Fibroblast of lung (primary cell): ENCODE data around the gene GPR4. TPM values are rescaled to one million over a fixed set of nuclear protein-coding genes. Genes with fewer than 3 reads are reported as not detected.

Experiments used
- DNase-seq, 2 donors: peaks; one replicate each; pipeline versions ENCODE4 v3.0.0 to v3.0.0-alpha.2; 2010; ENCODE audit warnings: low read depth in 2 of 2
- H2AFZ ChIP-seq: 2 replicates; pipeline ENCODE4 v1.5.1; 2012; ENCODE audit warnings: low read length, control low read depth, inconsistent platforms
- H3K27ac ChIP-seq: 2 replicates; pipeline ENCODE4 v1.5.1; 2011; ENCODE audit warnings: low read length, control low read depth; ENCODE audit not compliant: insufficient read depth
- H3K27me3 ChIP-seq: 2 replicates; pipeline ENCODE4 v1.5.1; 2011; ENCODE audit warnings: mild to moderate bottlenecking, low read length; ENCODE audit not compliant: control insufficient read depth, insufficient read depth
- H3K36me3 ChIP-seq: 2 replicates; pipeline ENCODE4 v1.5.1; 2011; ENCODE audit warnings: low read length; ENCODE audit not compliant: control insufficient read depth, insufficient read depth
- H3K4me1 ChIP-seq: 2 replicates; pipeline ENCODE4 v1.5.1; 2011; ENCODE audit warnings: low read length; ENCODE audit not compliant: control insufficient read depth, insufficient read depth; ENCODE audit errors: extremely low read depth
- H3K4me2 ChIP-seq: 2 replicates; pipeline ENCODE4 v1.5.1; 2011; ENCODE audit warnings: low read length, control low read depth; ENCODE audit not compliant: insufficient read depth; ENCODE audit errors: extremely low read depth
- H3K4me3 ChIP-seq, 4 experiments: fragments of 200-600 bp in 1 of 4; sonication (generic) in 1 of 4; replicated peaks in 1 of 4; 2 replicates each; pipeline ENCODE4 v1.5.1; 2011 to 2016; ENCODE audit warnings: low read length in 4 of 4, low read depth in 3 of 4, mild to moderate bottlenecking in 3 of 4, control low read depth in 2 of 4, inconsistent platforms in 1 of 4, mixed read lengths in 1 of 4; ENCODE audit not compliant: insufficient read depth in 1 of 4; ENCODE audit errors: control extremely low read depth in 1 of 4
- H3K79me2 ChIP-seq: 2 replicates; pipeline ENCODE4 v1.5.1; 2012; ENCODE audit warnings: mild to moderate bottlenecking, low read length, inconsistent platforms; ENCODE audit not compliant: control insufficient read depth, insufficient read depth
- H3K9ac ChIP-seq: 2 replicates; pipeline ENCODE4 v1.5.1; 2011; ENCODE audit warnings: mild to moderate bottlenecking, low read length, control low read depth; ENCODE audit not compliant: insufficient read depth
- H3K9me3 ChIP-seq: 2 replicates; pipeline ENCODE4 v1.5.1; 2012; ENCODE audit warnings: low read depth, low read length; ENCODE audit not compliant: control insufficient read depth, insufficient read depth
- H4K20me1 ChIP-seq: 2 replicates; pipeline ENCODE4 v1.5.1; 2011; ENCODE audit warnings: low read length; ENCODE audit not compliant: control insufficient read depth, insufficient read depth; ENCODE audit errors: extremely low read depth
- CTCF ChIP-seq, 2 donors: IDR thresholded peaks in 1 of 2; conservative IDR thresholded peaks in 1 of 2; 1 replicate in 1 of 2; 2 replicates in 1 of 2; pipeline ENCODE4 v1.5.1; 2011 to 2012; ENCODE audit warnings: low read length in 2 of 2, control low read depth in 1 of 2, inconsistent platforms in 1 of 2, low read depth in 1 of 2, mild to moderate bottlenecking in 1 of 2
- EZH2 ChIP-seq: IDR thresholded peaks from 2 replicates; pipeline ENCODE4 v1.5.1; 2012; ENCODE audit warnings: low read length, control low read depth, mild to moderate bottlenecking; ENCODE audit errors: missing control alignments
- polyA plus RNA-seq, 2 donors: library from polyadenylated mRNA; depleted of rRNA in 1 of 2; stranded (reverse) in 1 of 2; unstranded in 1 of 2; fragments of >200 nt; gene quantifications; 2 replicates each; pipeline ENCODE4 v1.2.1, GENCODE V29; 2011 to 2012; ENCODE audit warnings: missing spikeins in 1 of 2
- total RNA-seq: library from RNA; depleted of rRNA; stranded (reverse); fragments of >200 nt; gene quantifications from 2 replicates; pipeline ENCODE4 v1.2.1, GENCODE V29; 2014

Gene GPR4
- total and polyA plus RNA-seq, 2 donors (not counting 1 experiment from before 2014, with no cell fraction given), result 0.58 TPM; not detected in 1

DNA sequence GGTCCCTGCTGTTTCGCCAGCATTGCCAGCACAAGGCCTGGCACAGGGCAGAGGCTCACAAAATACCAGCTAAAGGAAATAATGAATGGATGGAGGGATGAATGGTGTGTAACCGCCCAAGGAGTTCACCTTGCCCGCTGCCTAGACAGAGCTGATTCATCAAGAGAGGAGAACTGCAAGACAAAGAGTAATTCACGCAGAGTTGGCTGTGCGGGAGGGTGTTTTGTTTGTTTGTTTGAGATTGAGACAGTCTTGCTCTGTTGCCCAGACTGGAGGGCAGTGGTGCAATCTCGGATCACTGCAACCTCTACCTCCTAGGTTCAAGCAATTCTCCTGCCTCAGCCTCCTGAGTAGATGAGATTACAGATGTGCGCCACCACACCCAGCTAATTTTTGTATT is 20.4 kb downstream of the GPR4 start:
- Histone ChIP-seq H3K9me3 (no peaks in the 10 kb centered on the region), H3K4me1 (peaks cover 11% of the 10 kb centered on the region), H3K27ac (no peak overlapping the region), H3K9ac (no peak overlapping the region), H3K36me3 (no peaks in the 10 kb centered on the region), H4K20me1 (no peaks in the 10 kb centered on the region), H3K27me3 (no peaks in the 10 kb centered on the region), H3K4me3 (no peak overlapping the region), H3K4me2 (no peak overlapping the region), H2AFZ (no peak overlapping the region), H3K79me2 (peaks cover 9% of the 10 kb centered on the region)
- TF ChIP-seq EZH2 (no peak), CTCF (conservative IDR thresholded peaks at IDR 0.05 in 1 of 2, IDR thresholded peaks at IDR 0.05 in 1 of 2; ENCODE audit: low read depth in 1 of 2, low read length in 2 of 2) (no peak)
- peak in 1 of 2 donors; percentile 27 for DNase-seq

DNA sequence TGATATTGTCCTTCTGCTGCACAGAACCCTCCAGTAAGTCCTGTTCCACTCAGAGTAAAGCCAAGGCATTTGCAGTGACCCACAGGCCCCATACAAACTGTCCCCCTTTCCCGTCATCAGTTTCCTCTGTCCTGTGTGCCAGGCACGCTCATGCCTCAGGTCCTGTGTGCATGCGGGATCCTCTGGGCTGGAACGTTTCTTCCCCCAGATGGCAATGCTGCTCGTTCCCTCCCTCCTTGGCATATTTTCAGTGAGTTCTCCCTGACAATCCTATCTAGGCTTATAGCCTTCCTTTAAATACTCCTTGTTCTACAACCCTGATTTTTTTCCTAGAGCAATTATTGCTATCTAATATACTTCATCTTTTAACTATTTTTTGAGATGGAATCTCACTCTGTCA is 23.2 kb downstream of the GPR4 start:
- no peak overlapping the region for H2AFZ ChIP-seq
- H3K27me3 ChIP-seq, result no peaks in the 10 kb centered on the region
- no peaks in the 10 kb centered on the region for H3K36me3 ChIP-seq
- no peak overlapping the region for H3K4me3 ChIP-seq
- peaks cover 15% of the 10 kb centered on the region for H3K79me2 ChIP-seq
- no peak for TF ChIP-seq EZH2
- TF ChIP-seq CTCF (conservative IDR thresholded peaks at IDR 0.05 in 1 of 2, IDR thresholded peaks at IDR 0.05 in 1 of 2; ENCODE audit: low read depth in 1 of 2, low read length in 2 of 2), result no peak
- peaks cover 15% of the 10 kb centered on the region for H3K4me1 ChIP-seq
- no peaks in the 10 kb centered on the region for H3K9me3 ChIP-seq
- H3K9ac ChIP-seq, result no peak overlapping the region
- H4K20me1 ChIP-seq, result no peaks in the 10 kb centered on the region
- no peak overlapping the region for H3K27ac ChIP-seq
- H3K4me2 ChIP-seq, result no peak overlapping the region
- no peak for DNase-seq

GRCh38 chr19:45577111-45577905 is 24.7 kb downstream of the GPR4 start:
- H3K4me2 ChIP-seq, result peak overlapping the region; percentile 5
- no peak for TF ChIP-seq CTCF (conservative IDR thresholded peaks at IDR 0.05 in 1 of 2, IDR thresholded peaks at IDR 0.05 in 1 of 2; ENCODE audit: low read depth in 1 of 2, low read length in 2 of 2)
- TF ChIP-seq EZH2, result no peak

More at GRCh38 chr19:45577111-45577905, 24.7 kb downstream of the GPR4 start:
- H2AFZ ChIP-seq, result no peak overlapping the region
- no peaks in the 10 kb centered on the region for H4K20me1 ChIP-seq
- no peaks in the 10 kb centered on the region for H3K36me3 ChIP-seq
- peak; percentile 86 to 96 for DNase-seq
- H3K9me3 ChIP-seq, result no peaks in the 10 kb centered on the region
- H3K27me3 ChIP-seq, result no peaks in the 10 kb centered on the region
- no peak overlapping the region for H3K9ac ChIP-seq
- H3K4me1 ChIP-seq, result peaks cover 15% of the 10 kb centered on the region
- H3K27ac ChIP-seq, result peak overlapping the region; percentile 69
- peaks cover 7% of the 10 kb centered on the region for H3K79me2 ChIP-seq
- no peak overlapping the region for H3K4me3 ChIP-seq
